Measurements from ENCODE around the gene SLC27A2. TPM values are rescaled to one million over a fixed set of nuclear protein-coding genes. Genes with fewer than 3 reads are reported as not detected.

Gene SLC27A2
- total RNA-seq, 1 experiment from 2014 or later: 7.0 TPM

- Histone ChIP-seq H3K23me2 (ENCODE audit: insufficient read length, low read depth, low read length, poor library complexity, severe bottlenecking) (no peaks in the 10 kb centered on the region), H2BK5ac (ENCODE audit: insufficient read length, low read length) (no peak overlapping the region), H3K14ac (ENCODE audit: insufficient read depth, low read length) (no peak overlapping the region), H3K79me2 (ENCODE audit: insufficient read depth, low read length) (no peaks in the 10 kb centered on the region), H4K5ac (ENCODE audit: insufficient read length, low read depth, low read length) (no peak overlapping the region), H3K9me3 (ENCODE audit: control insufficient read depth, low read depth, low read length) (no peaks in the 10 kb centered on the region), H3K79me1 (ENCODE audit: insufficient read depth, low read depth, low read length, poor library complexity, severe bottlenecking) (no peaks in the 10 kb centered on the region), H3T11ph (ENCODE audit: low read length) (no peak overlapping the region), H3K56ac (ENCODE audit: insufficient read length, low read depth, low read length) (no peak overlapping the region), H3K27me3 (ENCODE audit: insufficient read depth, low read length) (no peaks in the 10 kb centered on the region), H4K91ac (ENCODE audit: insufficient read length, low read depth, low read length) (no peak overlapping the region), H2BK20ac (ENCODE audit: low read depth, low read length, poor library complexity, severe bottlenecking) (no peak overlapping the region), H2BK12ac (ENCODE audit: insufficient read length, low read depth, low read length) (no peak overlapping the region), H3K18ac (ENCODE audit: insufficient read length, low read depth, low read length) (no peak overlapping the region), H3K4me2 (ENCODE audit: insufficient read depth, insufficient read length, low read length) (no peak overlapping the region), H3K27ac (ENCODE audit: insufficient read length, low read depth, low read length) (no peak overlapping the region), H3K9ac (ENCODE audit: extremely low read depth, insufficient read length, low read length) (no peak overlapping the region), H3K4me1 (ENCODE audit: insufficient read depth, low read length) (no peaks in the 10 kb centered on the region), H2BK15ac (ENCODE audit: low read depth, low read length) (no peak overlapping the region), H4K20me1 (ENCODE audit: control insufficient read depth, insufficient read depth, insufficient read length) (no peaks in the 10 kb centered on the region), H4K8ac (replicated peaks; ENCODE audit: insufficient read length, low read depth, low read length) (no peak overlapping the region), H3K4ac (ENCODE audit: low read depth, low read length) (no peak overlapping the region), H3K23ac (ENCODE audit: insufficient read length, low read depth, low read length) (no peak overlapping the region), H2AK5ac (ENCODE audit: insufficient read length, low read length) (no peak overlapping the region), H2BK120ac (ENCODE audit: low read depth, low read length, poor library complexity, severe bottlenecking) (no peak overlapping the region), H2AFZ (ENCODE audit: low read length) (no peak overlapping the region)
- no peak for TF ChIP-seq CTCF (conservative IDR thresholded peaks at IDR 0.05)
- H3K36me3 Mint-ChIP-seq (ENCODE audit: insufficient read depth in 1 of 3, low read depth in 3 of 3): no peaks in the 10 kb centered on the region
- no CpG with 5 or more reads among the region's 9 CpGs for WGBS (ENCODE audit: extremely low coverage, insufficient read length, low lambda C conversion rate)
- H3K9me3 Mint-ChIP-seq: no peaks in the 10 kb centered on the region
- H3K4me1 Mint-ChIP-seq: peaks cover 0 to 4% of the 10 kb centered on the region in 2 experiments; a peak in 1 of 4 replicates
- H3K4me3 Mint-ChIP-seq: no peak overlapping the region
- DNase-seq: no peak
- H3K27ac Mint-ChIP-seq: no peak overlapping the region
- no peaks in the 10 kb centered on the region for H3K27me3 Mint-ChIP-seq (ENCODE audit: low read depth)
Observed at GRCh38 chr15:50236433-50236832, 54.4 kb downstream of the SLC27A2 start.

Data from H9 (cell line).